Activated B cell treated with CpG ODN at 0.5 μM for 24 hours (primary cell): ENCODE measurements around the gene RNF166. TPM values are rescaled to one million over a fixed set of nuclear protein-coding genes. Genes with fewer than 3 reads are reported as not detected.

Experiments
- ATAC-seq: fragments of 200-7000 bp; cut with Tn5 transposase; one replicate; pipeline ENCODE4 v1.10.0; 2021; ENCODE audit warnings: low read depth, mild to moderate bottlenecking, moderate library complexity
- CTCF ChIA-PET: fragments of 350-600 bp; sonication (Branson Sonifier 250); formaldehyde crosslinking; loops from one replicate; lab custom pipeline; 2021; ENCODE audit warnings: antibody characterized with exemption; lab: Charles Lee
- POLR2A ChIA-PET: fragments of 350-600 bp; sonication (Branson Sonifier 250); formaldehyde crosslinking; loops from one replicate; lab custom pipeline; 2021; ENCODE audit warnings: antibody characterized with exemption; lab: Charles Lee
- DNase-seq: peaks from one replicate; pipeline ENCODE4 v3.0.0; 2022
- H3K27ac Mint-ChIP-seq: one replicate; pipeline ENCODE4 v1.8.0; 2020; ENCODE audit warnings: mixed read lengths
- H3K27me3 Mint-ChIP-seq: one replicate; pipeline ENCODE4 v1.8.0; 2021; ENCODE audit warnings: mixed read lengths
- H3K36me3 Mint-ChIP-seq: one replicate; pipeline ENCODE4 v1.8.0; 2021; ENCODE audit warnings: low read depth, mixed read lengths
- H3K4me1 Mint-ChIP-seq: one replicate; pipeline ENCODE4 v1.8.0; 2021; ENCODE audit warnings: mixed read lengths
- H3K4me3 Mint-ChIP-seq: one replicate; pipeline ENCODE4 v1.8.0; 2020; ENCODE audit warnings: mild to moderate bottlenecking, mixed read lengths
- H3K9me3 Mint-ChIP-seq: one replicate; pipeline ENCODE4 v1.8.0; 2020; ENCODE audit warnings: mixed read lengths
- intact Hi-C: fragments of 100-400 bp; cut with micrococcal nuclease; formaldehyde crosslinking; loops from one replicate; pipeline ENCODE4 v1.15.1; 2024
- total RNA-seq: library from RNA; stranded (reverse); gene quantifications from 2 replicates; pipeline ENCODE4 v1.2.3, GENCODE V29; 2022
- TF ChIP-seq, protein P1 (sequence below): fragments of 200-600 bp; IDR thresholded peaks from one replicate; pipeline ENCODE4 v1.8.0; 2022; ENCODE audit warnings: antibody characterized with exemption, mild to moderate bottlenecking

Gene RNF166
- total RNA-seq, 1 donor from 2014 or later, result 45.3 TPM

DNA sequence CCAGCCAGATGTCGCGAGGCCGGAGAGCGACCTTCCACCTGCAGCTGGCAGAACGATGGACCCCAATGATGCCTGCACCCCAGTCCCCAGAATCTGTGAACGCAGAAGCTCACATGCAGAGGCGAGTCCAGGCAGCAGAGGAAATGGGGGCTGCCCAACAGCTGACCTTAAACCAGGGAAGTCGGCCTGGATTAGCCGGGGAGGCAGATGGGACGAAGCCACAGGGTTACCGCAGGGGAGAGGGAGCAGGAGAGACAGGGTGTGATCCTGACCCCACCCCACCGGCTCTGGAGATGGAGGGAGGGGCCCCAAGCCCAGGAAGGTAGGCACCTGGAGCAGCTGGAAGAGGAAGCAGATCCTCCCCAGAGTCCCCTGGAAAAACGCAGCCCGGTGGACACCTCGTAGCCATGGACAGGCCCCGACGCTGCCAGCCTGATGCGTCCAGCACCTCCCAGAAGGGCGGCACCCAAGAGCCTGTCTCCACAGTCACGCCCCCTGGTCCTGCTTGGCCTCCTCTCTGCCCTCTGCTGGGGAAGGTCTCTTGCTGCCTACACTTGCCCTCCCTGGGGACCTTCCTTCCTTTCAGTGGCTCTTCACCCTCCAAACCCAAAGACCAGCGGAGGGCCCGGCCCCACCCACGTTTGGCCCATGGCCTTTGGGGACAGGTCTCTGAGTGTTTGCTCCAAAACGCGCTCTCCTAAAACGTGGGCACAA lies 41.5 kb upstream of the RNF166 start:
- peak overlapping the region; percentile 46 for H3K27ac Mint-ChIP-seq
- CTCF ChIA-PET, result interaction anchor here (3.7 kb wide), 1 partner anchor 11 kb away, joined by 33 read pairs; no protein-coding TSS in a partner anchor

DNA sequence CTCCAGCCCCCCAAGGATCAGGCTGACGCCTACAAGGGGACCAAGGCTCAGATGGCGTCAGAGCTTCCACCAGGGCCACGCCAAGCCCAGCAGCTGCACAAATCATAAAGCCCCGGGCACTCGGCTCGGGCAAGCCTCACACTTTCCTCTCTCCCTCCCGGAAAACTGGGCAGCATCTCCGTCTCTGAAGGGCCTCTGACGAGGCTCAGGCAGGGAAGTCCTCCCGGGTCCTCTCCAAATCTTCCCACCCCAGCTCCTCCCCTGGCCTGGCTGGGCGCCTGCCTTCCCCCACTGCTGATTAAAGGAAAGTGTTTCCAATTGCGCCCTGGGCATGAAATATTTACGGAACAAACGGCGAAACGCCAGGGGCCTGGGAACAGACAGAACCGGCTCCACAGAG lies 40.3 kb upstream of the RNF166 start:
- peaks cover 64% of the 10 kb centered on the region for H3K4me1 Mint-ChIP-seq
- ATAC-seq, result no peak
- DNase-seq, result no peak
- H3K27ac Mint-ChIP-seq, result no peak overlapping the region
- intact Hi-C loops, result no loop called here
- POLR2A ChIA-PET, result interaction anchor here (1.0 to 3.9 kb wide), 10 partner anchors 8 to 111 kb away, joined by 3 to 30 read pairs (median 4); partner anchors contain the start of gene APRT
- TF ChIP-seq, protein P1, sequence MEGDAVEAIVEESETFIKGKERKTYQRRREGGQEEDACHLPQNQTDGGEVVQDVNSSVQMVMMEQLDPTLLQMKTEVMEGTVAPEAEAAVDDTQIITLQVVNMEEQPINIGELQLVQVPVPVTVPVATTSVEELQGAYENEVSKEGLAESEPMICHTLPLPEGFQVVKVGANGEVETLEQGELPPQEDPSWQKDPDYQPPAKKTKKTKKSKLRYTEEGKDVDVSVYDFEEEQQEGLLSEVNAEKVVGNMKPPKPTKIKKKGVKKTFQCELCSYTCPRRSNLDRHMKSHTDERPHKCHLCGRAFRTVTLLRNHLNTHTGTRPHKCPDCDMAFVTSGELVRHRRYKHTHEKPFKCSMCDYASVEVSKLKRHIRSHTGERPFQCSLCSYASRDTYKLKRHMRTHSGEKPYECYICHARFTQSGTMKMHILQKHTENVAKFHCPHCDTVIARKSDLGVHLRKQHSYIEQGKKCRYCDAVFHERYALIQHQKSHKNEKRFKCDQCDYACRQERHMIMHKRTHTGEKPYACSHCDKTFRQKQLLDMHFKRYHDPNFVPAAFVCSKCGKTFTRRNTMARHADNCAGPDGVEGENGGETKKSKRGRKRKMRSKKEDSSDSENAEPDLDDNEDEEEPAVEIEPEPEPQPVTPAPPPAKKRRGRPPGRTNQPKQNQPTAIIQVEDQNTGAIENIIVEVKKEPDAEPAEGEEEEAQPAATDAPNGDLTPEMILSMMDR, result no peak
- CTCF ChIA-PET, result interaction anchor here (1.2 to 3.7 kb wide), 5 partner anchors 10 to 111 kb away, joined by 3 to 33 read pairs (median 5); partner anchors contain the start of genes GALNS, PIEZO1 and TRAPPC2L
- peaks cover under 1% of the 10 kb centered on the region for H3K36me3 Mint-ChIP-seq
- H3K9me3 Mint-ChIP-seq, result no peaks in the 10 kb centered on the region
- H3K4me3 Mint-ChIP-seq, result no peak overlapping the region
- no peaks in the 10 kb centered on the region for H3K27me3 Mint-ChIP-seq

More for the DNA sequence above, 41.5 kb upstream of the RNF166 start:
- DNase-seq (no peak), ATAC-seq (peak; percentile 35)
- H3K36me3 Mint-ChIP-seq, result peaks cover 5% of the 10 kb centered on the region
- TF ChIP-seq, protein P1, result no peak
- POLR2A ChIA-PET, result interaction anchor here (0.6 to 3.9 kb wide), 3 partner anchors 33 to 357 kb away, joined by 3 to 30 read pairs (median 3); no protein-coding TSS in a partner anchor
- H3K4me3 Mint-ChIP-seq, result no peak overlapping the region
- H3K4me1 Mint-ChIP-seq, result peaks cover 67% of the 10 kb centered on the region
- intact Hi-C loops, result no loop called here
- H3K27me3 Mint-ChIP-seq, result no peaks in the 10 kb centered on the region
- no peaks in the 10 kb centered on the region for H3K9me3 Mint-ChIP-seq

DNA sequence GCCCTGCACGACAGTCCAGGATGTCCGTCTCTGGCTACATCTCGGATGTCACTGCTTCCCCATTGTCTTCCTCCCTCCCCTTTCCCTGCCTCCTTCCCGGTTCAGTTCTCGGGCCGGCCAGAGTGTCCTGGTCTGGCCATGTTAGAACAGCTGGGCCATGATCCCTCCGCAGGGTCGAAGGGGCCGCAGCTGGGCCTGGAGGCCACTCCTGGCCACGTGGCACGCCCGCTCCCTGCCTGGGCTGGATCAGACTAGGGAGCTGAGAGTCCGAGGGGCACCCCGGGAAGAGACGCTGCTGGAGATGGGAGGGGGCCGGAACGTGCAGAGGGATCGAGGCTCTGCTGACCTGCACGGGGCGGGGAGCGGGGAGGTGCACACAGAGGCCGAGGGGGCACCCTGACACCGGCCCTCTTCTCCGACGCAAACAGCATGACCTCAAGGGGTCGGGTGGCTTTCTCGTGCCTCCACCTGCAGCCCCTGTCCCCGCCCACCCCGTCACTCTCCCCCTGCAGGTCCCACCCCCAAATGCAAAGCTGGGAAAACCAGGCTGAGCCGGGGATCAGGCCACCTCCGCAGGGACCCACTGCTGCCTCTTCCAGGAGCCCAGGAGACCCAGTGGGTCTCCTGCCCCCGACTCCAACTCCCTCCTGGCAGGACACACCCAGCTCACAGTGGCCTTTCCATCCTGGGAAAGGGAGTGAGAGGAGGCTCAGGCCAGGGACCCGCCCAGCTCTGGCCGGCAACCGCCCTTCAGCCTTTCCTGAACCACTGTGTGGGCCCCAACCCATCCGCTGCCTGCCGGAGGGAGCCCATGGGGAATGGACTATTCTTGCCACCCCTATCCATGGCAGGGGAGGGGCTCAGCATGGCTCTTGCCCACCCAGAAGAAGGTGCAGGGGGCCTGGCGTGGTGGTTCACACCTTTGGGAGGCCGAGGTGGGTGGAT lies 38.6 kb upstream of the RNF166 start:
- TF ChIP-seq, protein P1, result no peak
- POLR2A ChIA-PET, result interaction anchor here (0.6 to 3.9 kb wide), 14 partner anchors 7 to 309 kb away, joined by 3 to 30 read pairs (median 5); partner anchors contain the start of gene APRT
- intact Hi-C loops, result loop anchor here (1.0 to 2.0 kb wide), 6 partner anchors 8 to 472 kb away; partner anchors contain the start of genes GALNS, PIEZO1, TRAPPC2L and ZNF778
- CTCF ChIA-PET, result interaction anchor here (1.0 to 3.7 kb wide), 6 partner anchors 8 to 471 kb away, joined by 3 to 33 read pairs (median 4); partner anchors contain the start of genes GALNS, PIEZO1 and TRAPPC2L
- Mint-ChIP-seq H3K4me3 (peak overlapping the region; percentile 58), H3K27ac (no peak overlapping the region), H3K36me3 (peaks cover 8% of the 10 kb centered on the region), H3K9me3 (no peaks in the 10 kb centered on the region), H3K27me3 (no peaks in the 10 kb centered on the region), H3K4me1 (peaks cover 59% of the 10 kb centered on the region)
- ATAC-seq, result no peak
- DNase-seq, result no peak

DNA sequence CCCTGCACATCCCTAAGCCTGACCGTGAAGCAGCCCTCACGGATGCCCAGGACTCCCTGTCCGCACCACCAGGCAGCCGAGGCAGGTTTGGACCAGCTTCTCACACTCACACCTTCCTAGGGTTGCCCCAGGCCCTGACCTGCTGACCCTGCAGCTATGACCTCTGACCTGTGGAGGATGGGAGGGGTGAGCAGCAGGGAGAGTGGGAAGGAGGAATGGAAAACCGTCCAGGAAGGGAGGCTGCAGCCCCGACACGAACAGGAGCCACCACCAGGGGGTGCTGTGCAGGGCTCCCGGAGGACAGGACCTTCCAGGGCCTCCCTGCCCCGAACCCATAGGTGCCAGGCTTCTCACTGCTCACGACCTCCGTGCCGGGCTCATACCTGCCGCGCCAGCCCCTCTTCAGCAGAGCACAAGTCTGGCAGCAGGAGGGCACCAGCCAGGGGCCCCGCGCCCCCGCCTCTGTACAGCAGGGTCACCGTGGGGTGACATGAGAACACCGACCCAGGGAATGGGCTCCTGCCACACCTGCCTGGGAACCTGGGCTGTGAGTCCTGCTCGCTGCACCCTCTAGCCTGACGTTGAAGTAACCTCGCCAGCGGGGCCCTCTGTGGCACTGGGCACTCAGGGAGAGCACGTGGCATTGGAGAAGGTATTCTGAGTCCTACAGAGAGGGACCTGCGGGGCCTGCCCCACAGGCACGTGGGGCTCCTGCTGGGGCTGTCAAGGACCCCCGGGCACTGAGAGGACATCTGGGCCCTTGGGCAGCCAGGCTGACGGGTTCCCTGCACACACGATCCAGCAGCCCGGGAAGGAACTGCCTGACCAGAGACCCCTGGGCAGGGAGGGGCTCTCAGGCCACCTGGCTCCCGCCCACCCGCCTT lies 37.7 kb upstream of the RNF166 start:
- Mint-ChIP-seq H3K27ac (no peak overlapping the region), H3K4me1 (peaks cover 55% of the 10 kb centered on the region), H3K27me3 (no peaks in the 10 kb centered on the region), H3K9me3 (no peaks in the 10 kb centered on the region), H3K36me3 (peaks cover 8% of the 10 kb centered on the region), H3K4me3 (no peak overlapping the region)
- no peak for ATAC-seq
- intact Hi-C loops, result loop anchor here (2.0 kb wide), 3 partner anchors 25 to 473 kb away; partner anchors contain the start of genes GALNS, TRAPPC2L and ZNF778
- TF ChIP-seq, protein P1, result peak; percentile 89
- POLR2A ChIA-PET, result interaction anchor here (1.0 to 3.9 kb wide), 2 partner anchors 37 to 474 kb away, joined by 4 to 30 read pairs; partner anchors contain the start of gene ZNF778
- CTCF ChIA-PET, result interaction anchor here (0.6 to 2.0 kb wide), 13 partner anchors 9 to 474 kb away, joined by 3 to 12 read pairs (median 5); partner anchors contain the start of genes GALNS, TRAPPC2L and ZNF778
- peak; percentile 67 for DNase-seq
